Keratinocyte (primary cell): ENCODE data around the gene TRIL. TPM values are rescaled to one million over a fixed set of nuclear protein-coding genes. Genes with fewer than 3 reads are reported as not detected.

ENCODE experiments used
- DNase-seq: peaks from one replicate; pipeline ENCODE4 v3.0.0-alpha.2; 2011; ENCODE audit warnings: low read depth, missing footprints, low spot score
- FAIRE-seq: peaks from 2 replicates; lab custom pipeline; 2011; peaks lifted over from hg19 to GRCh38; lab: Jason Lieb, UNC
- H2AFZ ChIP-seq: 2 replicates; pipeline ENCODE4 v1.6.0; 2012; ENCODE audit warnings: low read length, control low read depth, inconsistent platforms; ENCODE audit not compliant: control insufficient read depth
- H3K27ac ChIP-seq: 2 replicates; pipeline ENCODE4 v1.5.1; 2011; ENCODE audit warnings: low read length; ENCODE audit not compliant: control insufficient read depth, insufficient read depth
- H3K27me3 ChIP-seq: 3 replicates; pipeline ENCODE4 v1.6.0; 2011; ENCODE audit warnings: low read length; ENCODE audit not compliant: control insufficient read depth, insufficient read depth; ENCODE audit errors: extremely low read depth
- H3K36me3 ChIP-seq, 2 experiments: 2 replicates in 1 of 2; 3 replicates in 1 of 2; pipeline ENCODE4 v1.5.1; 2011; ENCODE audit warnings: low read length in 2 of 2, mild to moderate bottlenecking in 1 of 2; ENCODE audit not compliant: control insufficient read depth in 2 of 2, insufficient read depth in 2 of 2; ENCODE audit errors: extremely low read depth in 1 of 2
- H3K4me1 ChIP-seq: 3 replicates; pipeline ENCODE4 v1.5.1; 2011; ENCODE audit warnings: low read length; ENCODE audit not compliant: control insufficient read depth, insufficient read depth; ENCODE audit errors: extremely low read depth
- H3K4me2 ChIP-seq: 3 replicates; pipeline ENCODE4 v1.6.0; 2011; ENCODE audit warnings: low read depth, low read length; ENCODE audit not compliant: control insufficient read depth, insufficient read depth; ENCODE audit errors: extremely low read depth
- H3K4me3 ChIP-seq, 3 experiments: fragments of 200-600 bp in 1 of 3; sonication (generic) in 1 of 3; 2 replicates in 2 of 3; 3 replicates in 1 of 3; pipeline ENCODE4 v1.5.1; 2011 to 2016; ENCODE audit warnings: low read length in 3 of 3, mild to moderate bottlenecking in 3 of 3, control low read depth in 2 of 3, inconsistent platforms in 1 of 3, low read depth in 1 of 3, mixed read lengths in 1 of 3, mixed run types in 1 of 3, moderate library complexity in 1 of 3; ENCODE audit not compliant: control insufficient read depth in 2 of 3, insufficient read depth in 2 of 3; ENCODE audit errors: extremely low read depth in 1 of 3
- H3K79me2 ChIP-seq: 2 replicates; pipeline ENCODE4 v1.6.0; 2012; ENCODE audit warnings: low read length; ENCODE audit not compliant: control insufficient read depth, insufficient read depth
- H3K9ac ChIP-seq: 3 replicates; pipeline ENCODE4 v1.6.0; 2011; ENCODE audit warnings: low read length; ENCODE audit not compliant: control insufficient read depth, insufficient read depth; ENCODE audit errors: extremely low read depth
- H3K9me1 ChIP-seq: 3 replicates; pipeline ENCODE4 v1.6.0; 2011; ENCODE audit warnings: low read length; ENCODE audit not compliant: control insufficient read depth, insufficient read depth; ENCODE audit errors: extremely low read depth
- H3K9me3 ChIP-seq: 2 replicates; pipeline ENCODE4 v1.5.1; 2012; ENCODE audit warnings: low read depth, low read length; ENCODE audit not compliant: control insufficient read depth
- H4K20me1 ChIP-seq: 3 replicates; pipeline ENCODE4 v1.6.0; 2011; ENCODE audit warnings: low read length; ENCODE audit not compliant: control insufficient read depth, insufficient read depth; ENCODE audit errors: extremely low read depth
- CTCF ChIP-seq, 3 experiments: IDR thresholded peaks in 1 of 3; conservative IDR thresholded peaks in 1 of 3; optimal IDR thresholded peaks in 1 of 3; 2 replicates in 2 of 3; 3 replicates in 1 of 3; pipeline versions ENCODE3 to v1.5.1; 2011; ENCODE audit warnings: low read length in 3 of 3, mild to moderate bottlenecking in 3 of 3, moderate library complexity in 2 of 3, control low read depth in 1 of 3, inconsistent platforms in 1 of 3; ENCODE audit not compliant: insufficient read depth in 2 of 3; ENCODE audit errors: extremely low read depth in 1 of 3
- EZH2 ChIP-seq: IDR thresholded peaks from one replicate; pipeline ENCODE4 v1.6.1; 2012; ENCODE audit warnings: inconsistent platforms, mild to moderate bottlenecking, low read length, moderate library complexity
- dilution Hi-C: fragments of 300-500 bp; cut with MboI; formaldehyde crosslinking; loops from one replicate; pipeline ENCODE4 v1.7.0; 2020; ENCODE audit warnings: low sequenced_read_pairs; ENCODE audit not compliant: extremely low pct_ligation_motif_present
- polyA plus RNA-seq, 5 experiments: library from polyadenylated mRNA; depleted of rRNA in 3 of 5; stranded (reverse) in 3 of 5; stranded (forward) in 1 of 5; unstranded in 1 of 5; fragments of >200 nt; gene quantifications; 1 replicate in 1 of 5; 2 replicates in 3 of 5; 3 replicates in 1 of 5; pipeline versions ENCODE4 v1.2.1 to v1.2.3, GENCODE V29; 2011 to 2012; ENCODE audit warnings: missing spikeins in 2 of 5, low read depth in 1 of 5, low replicate concordance in 1 of 5

TRIL gene
- polyA plus RNA-seq, 1 donor (not counting 4 experiments of a cell fraction or from before 2014, with no cell fraction given), result 0.03 TPM

DNA sequence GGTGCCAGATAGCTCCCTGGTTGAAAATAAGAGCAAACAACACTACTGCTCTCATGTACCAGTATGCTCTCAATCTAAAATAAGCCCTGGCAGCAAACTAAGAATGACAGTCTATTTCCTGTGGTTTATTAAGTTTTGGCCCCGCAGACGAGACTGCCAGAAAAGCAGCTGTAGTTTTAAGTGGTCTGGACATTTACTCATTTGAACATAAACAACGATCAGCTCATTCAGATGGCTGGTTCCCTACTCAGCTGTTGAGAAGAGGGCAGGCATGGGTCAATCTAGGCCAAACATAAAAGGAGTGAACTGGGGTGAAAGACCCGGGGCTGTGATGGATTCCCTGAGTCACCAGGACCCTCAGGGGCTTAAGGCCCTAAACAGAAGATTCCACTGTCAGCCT, 4.5 kb downstream of the TRIL start:
- dilution Hi-C loops, result no loop called here
- Histone ChIP-seq H3K4me3 (no peak overlapping the region), H3K4me2 (no peak overlapping the region), H3K9me3 (no peaks in the 10 kb centered on the region), H3K4me1 (peaks cover 26% of the 10 kb centered on the region), H3K27ac (no peak overlapping the region), H3K9ac (no peak overlapping the region), H3K27me3 (peaks cover 37% of the 10 kb centered on the region), H3K36me3 (no peaks in the 10 kb centered on the region), H3K79me2 (no peaks in the 10 kb centered on the region), H4K20me1 (no peaks in the 10 kb centered on the region), H2AFZ (no peak overlapping the region), H3K9me1 (no peaks in the 10 kb centered on the region)
- DNase-seq (no peak), FAIRE-seq (no peak)
- TF ChIP-seq CTCF (optimal IDR thresholded peaks at IDR 0.05 in 1 of 3, IDR thresholded peaks at IDR 0.05 in 1 of 3, conservative IDR thresholded peaks at IDR 0.05 in 1 of 3; ENCODE audit: extremely low read depth in 1 of 3, insufficient read depth in 2 of 3, low read length in 3 of 3) (no peak), EZH2 (no peak)

DNA sequence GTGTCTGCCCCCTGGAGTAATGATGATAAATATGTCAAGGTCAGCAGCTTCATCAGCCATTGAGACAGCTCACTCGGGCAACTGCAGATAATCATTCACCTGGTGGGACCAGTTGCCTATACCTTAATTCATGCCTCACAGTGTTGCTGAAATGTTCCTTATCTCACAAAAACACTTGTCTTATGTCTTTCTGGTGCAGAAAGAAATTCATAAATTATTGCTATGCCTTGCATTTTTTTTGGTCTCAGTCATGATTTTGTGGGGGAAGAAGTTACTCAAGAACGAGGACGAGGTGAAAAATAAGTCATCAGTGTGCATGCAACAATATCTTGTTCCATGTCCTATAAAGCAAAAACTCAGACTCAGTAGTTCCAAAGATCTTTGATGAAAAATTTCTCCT, 16.0 kb downstream of the TRIL start:
- no peak for DNase-seq
- no peak for FAIRE-seq
- Histone ChIP-seq H3K79me2 (no peaks in the 10 kb centered on the region), H4K20me1 (no peaks in the 10 kb centered on the region), H3K9me1 (no peaks in the 10 kb centered on the region), H3K36me3 (no peaks in the 10 kb centered on the region), H3K4me2 (no peak overlapping the region), H3K4me1 (no peaks in the 10 kb centered on the region), H3K9ac (no peak overlapping the region), H3K9me3 (no peaks in the 10 kb centered on the region), H3K4me3 (no peak overlapping the region), H3K27me3 (no peaks in the 10 kb centered on the region), H2AFZ (no peak overlapping the region), H3K27ac (no peak overlapping the region)
- TF ChIP-seq EZH2, result no peak
- TF ChIP-seq CTCF (optimal IDR thresholded peaks at IDR 0.05 in 1 of 3, IDR thresholded peaks at IDR 0.05 in 1 of 3, conservative IDR thresholded peaks at IDR 0.05 in 1 of 3; ENCODE audit: extremely low read depth in 1 of 3, insufficient read depth in 2 of 3, low read length in 3 of 3), result no peak
- dilution Hi-C loops, result loop anchor here (25.0 kb wide), 1 partner anchor 170 kb away; no protein-coding TSS in a partner anchor
